ENCODE results near the gene TUBA4A. TPM values are rescaled to one million over a fixed set of nuclear protein-coding genes. Genes with fewer than 3 reads are reported as not detected.

TUBA4A gene
- total RNA-seq, 2 donors from 2014 or later: 25.6 to 25.9 TPM

DNA sequence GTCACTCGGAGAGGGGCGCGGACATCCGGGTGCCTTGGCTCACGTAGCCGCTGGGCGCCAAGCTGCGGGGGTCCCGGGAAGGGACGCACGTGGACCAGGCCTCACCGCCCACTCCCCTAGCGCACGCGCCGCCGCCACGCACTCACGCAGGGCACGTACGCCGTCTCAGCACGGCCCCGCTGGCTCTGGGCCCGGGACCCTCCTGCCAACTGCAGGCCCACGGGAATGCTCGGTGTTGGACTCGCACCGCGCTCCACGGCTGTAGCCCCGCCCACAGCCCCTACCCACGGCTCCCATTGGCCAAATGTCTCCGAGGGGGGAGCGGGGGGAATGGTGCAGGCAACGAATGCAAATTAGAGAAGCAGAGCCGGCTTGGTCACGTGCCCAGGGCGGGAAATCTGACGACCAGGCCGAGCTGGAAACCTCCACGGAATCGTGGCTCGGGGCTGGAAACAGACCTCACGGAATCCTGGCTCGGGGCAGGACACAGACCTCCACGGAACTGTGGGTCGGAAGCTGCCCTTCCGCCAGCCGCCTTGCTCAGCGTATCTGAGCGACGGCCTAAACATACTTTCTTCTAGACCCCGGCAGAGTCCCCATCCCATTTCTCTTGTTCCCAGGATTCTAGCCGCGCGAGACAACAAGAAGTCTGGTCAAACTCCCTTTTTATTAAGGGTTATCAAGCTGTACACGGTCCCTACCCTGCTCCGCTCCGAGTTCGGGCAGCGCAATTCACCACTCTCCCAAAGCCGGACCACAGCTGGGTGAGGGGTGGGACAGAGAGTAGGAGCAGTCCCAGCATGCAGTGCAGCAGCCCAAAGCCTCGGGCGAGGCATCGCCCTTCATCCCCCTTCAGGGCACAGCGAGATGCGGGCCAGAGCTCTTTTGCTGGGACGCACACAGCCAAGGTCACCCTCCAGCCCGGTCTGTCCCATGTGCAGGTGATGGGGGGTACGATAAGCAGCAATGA, 34.7 kb downstream of the TUBA4A start, which contains the start of gene ABCB6:
ABCB6 (minus strand) TSS at position 227 of the 970 bp plus-strand sequence. CDS start 285 bp downstream, outside the sequence.
- DNase-seq (ENCODE audit: low spot score): peak; percentile 99
- intact Hi-C loops (cut with DNase I): loop anchor here in 1 of 2 donors (5.0 kb wide), 1 partner anchor 42 kb away; the partner anchor contains the start of genes CNPPD1 and RETREG2

DNA sequence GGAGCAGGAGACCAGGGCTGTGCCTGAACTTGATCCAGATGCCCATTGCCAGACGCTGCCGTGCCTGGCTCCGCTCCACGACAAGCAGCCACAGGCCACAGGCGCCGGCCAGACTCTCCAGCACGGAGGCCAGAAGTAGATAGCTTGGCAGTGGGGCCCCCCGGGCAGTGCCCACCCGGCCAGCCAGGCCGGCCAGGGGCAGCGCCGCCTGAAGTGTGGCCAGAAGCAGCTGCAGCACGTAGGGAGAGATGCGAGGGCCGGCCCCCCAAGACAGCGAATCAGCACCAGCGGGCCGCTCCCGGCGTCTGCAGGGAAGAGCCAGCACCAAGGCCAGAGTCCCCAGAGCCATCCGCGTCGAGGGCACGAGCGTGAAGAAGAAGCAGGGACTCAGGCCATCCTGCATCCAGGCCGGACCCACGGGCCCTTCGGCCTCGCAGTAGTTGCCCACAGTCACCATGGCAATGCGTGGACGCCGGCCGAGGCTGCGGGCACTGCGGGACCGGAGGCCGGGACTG, 35.4 kb downstream of the TUBA4A start:
- intact Hi-C loops (cut with DNase I): loop anchor here in 1 of 2 donors (5.0 kb wide), 1 partner anchor 41 kb away; the partner anchor contains the start of genes CNPPD1 and RETREG2
- DNase-seq (ENCODE audit: low spot score): peak; percentile 93

DNA sequence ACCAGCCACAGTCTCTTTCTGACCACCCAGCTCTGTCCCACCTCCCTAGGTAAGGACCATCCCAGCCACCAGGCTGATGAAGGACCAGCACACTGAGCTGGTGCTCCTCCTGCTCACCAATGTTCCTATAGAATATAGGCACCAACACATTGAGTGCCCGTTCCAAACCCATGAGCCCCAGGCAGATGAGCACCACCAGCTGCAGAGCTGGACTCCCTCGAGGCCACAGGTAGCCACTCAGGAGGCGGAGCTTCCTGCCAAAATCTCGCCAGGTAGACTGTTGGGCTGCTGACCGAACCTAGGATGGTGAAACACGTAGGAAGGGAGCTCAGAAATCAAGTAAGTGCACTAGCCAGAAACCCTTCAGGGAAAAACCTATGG, 37.2 kb downstream of the TUBA4A start:
- intact Hi-C loops (cut with DNase I): loop anchor here in 1 of 2 donors (5.0 kb wide), 1 partner anchor 39 kb away; the partner anchor contains the start of genes CNPPD1 and RETREG2
- no peak for DNase-seq (ENCODE audit: low spot score)

GRCh38 chr2:219215871-219216534, 37.7 kb downstream of the TUBA4A start:
- peak; percentile 23 for DNase-seq (ENCODE audit: low spot score)
- intact Hi-C loops (cut with DNase I): loop anchor here in 1 of 2 donors (5.0 kb wide), 1 partner anchor 39 kb away; the partner anchor contains the start of genes CNPPD1 and RETREG2

DNA sequence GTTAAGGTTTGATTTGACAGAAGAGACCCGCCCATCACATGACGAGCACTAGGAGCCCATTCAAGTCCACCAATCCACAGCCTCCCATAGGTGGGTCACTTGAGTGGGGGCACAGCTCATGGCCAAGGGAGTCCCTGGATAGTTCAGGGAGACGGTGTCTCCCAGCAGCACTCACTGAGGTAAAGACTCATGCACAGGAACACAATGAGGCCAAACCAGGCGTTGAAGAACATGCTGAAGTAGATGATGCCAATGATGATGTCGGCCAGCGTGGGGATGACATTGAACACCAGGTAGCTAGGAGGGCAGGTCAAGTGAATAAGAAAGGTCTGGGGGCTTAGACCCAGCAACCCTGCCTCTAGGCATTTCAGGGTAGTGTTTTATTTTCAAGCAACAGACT, 38.9 kb downstream of the TUBA4A start:
- DNase-seq (ENCODE audit: low spot score): peak; percentile 63
- intact Hi-C loops (cut with DNase I): loop anchor here in 1 of 2 donors (5.0 kb wide), 1 partner anchor 37 kb away; the partner anchor contains the start of genes CNPPD1 and RETREG2

- DNase-seq (ENCODE audit: low spot score): peak; percentile 37
- intact Hi-C loops (cut with DNase I): no loop called here
These were observed 39.6 kb downstream of the TUBA4A start for GRCh38 chr2:219214141-219214540.

DNA sequence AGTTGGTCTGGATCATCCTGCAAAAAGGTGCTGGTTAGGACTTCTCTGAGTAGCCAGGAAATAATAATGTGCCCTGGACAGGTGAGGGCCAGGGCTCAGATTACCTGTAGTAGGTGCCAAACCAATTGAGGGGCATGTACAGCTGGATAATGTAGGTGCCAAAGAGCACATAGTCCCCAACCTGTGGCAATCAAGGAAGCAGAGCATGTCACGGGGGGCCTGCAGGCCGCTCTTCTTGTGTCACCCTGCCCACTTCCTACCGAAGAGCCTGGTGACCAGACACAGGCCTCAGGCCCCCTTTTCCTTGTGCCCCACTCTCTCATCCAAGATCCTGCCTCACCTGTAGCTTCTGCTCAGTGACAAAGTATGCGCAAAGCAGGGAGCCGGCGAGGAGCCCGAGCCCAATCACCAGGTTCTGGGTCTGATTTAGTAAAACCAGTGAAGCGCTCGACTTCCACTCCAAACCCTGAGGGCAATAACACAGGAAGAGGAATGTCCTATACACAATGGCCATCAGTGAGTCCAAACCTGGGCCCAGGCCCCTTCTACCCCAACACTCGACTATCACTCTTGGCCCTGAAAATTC, 40.1 kb downstream of the TUBA4A start:
- DNase-seq (ENCODE audit: low spot score): no peak
- intact Hi-C loops (cut with DNase I): no loop called here

GRCh38 chr2:219213026-219213415, 40.7 kb downstream of the TUBA4A start:
- no peak for DNase-seq (ENCODE audit: low spot score)
- intact Hi-C loops (cut with DNase I): no loop called here

- intact Hi-C loops (cut with DNase I): no loop called here
- DNase-seq (ENCODE audit: low spot score): no peak
These were observed 42.8 kb downstream of the TUBA4A start for GRCh38 chr2:219210886-219211362.

DNA sequence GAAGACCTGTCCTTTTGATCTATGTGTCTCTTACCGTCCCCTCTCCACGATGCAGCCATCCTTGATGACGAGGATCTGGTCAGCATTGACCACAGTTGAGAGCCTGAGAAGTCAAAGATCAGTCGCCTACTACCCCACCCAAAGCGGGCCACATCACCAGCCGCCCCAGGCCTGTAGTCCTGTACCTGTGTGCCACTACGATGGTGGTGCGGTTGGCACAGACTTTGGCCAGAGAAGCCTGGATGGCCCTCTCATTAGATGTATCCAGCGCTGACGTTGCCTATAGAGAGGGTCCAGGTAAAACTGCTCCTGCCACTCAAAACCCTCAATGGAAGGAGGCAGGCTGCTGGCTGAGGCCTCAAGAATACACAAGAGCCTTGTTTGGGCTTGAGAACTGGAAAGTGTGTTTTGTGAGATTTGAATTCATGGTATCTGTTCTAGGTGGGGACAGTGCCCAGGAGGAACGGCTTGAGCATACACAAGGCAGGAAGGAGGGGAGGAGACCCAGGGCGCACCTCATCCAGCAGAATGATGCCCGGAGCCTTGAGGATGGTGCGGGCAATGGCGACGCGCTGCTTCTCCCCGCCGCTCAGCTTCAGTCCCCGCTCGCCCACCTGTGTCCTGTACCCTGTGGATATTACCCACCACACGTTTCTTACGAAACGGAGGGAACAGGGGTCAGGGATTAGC, 43.4 kb downstream of the TUBA4A start:
- intact Hi-C loops (cut with DNase I): no loop called here
- no peak for DNase-seq (ENCODE audit: low spot score)

GRCh38 chr2:219209236-219210195, 44.2 kb downstream of the TUBA4A start:
- DNase-seq (ENCODE audit: low spot score): no peak
- intact Hi-C loops (cut with DNase I): no loop called here

DNA sequence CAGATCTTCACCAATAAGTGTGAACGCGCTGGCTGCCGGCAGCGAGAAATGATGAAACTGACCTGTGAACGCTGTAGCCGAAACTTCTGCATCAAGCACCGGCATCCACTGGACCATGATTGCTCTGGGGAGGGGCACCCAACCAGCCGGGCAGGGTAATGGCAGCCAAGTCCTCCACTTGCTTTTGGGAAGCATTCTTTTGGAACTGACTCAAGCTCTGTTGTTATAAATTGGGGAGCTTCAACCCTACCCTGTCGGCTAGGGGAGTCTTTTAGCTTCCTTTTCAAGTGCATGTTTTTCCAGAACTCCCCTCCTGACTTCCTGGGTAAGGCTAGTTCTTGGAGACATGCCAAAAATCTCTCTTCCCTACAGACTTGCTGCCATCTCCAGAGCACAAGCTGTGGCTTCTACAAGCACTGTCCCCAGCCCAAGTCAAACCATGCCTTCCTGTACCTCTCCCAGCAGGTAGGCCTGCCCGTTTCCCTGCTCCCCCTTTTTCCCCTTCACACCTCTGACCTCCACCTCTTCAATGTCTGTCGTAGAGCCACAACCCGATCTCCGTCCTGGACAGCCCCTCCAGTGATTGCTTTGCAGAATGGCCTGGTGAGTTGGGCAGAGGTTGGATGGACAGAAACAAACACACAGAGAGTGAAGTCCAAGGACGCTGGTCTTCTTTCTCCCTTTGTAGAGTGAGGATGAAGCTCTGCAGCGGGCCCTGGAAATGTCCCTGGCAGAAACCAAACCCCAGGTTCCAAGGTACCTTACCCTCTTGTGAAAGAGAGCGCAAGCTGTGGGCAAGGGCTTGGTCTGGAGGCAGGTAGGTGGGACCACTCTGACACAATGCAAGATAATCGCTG, 45.6 kb downstream of the TUBA4A start:
- no peak for DNase-seq (ENCODE audit: low spot score)
- intact Hi-C loops (cut with DNase I): no loop called here

DNA sequence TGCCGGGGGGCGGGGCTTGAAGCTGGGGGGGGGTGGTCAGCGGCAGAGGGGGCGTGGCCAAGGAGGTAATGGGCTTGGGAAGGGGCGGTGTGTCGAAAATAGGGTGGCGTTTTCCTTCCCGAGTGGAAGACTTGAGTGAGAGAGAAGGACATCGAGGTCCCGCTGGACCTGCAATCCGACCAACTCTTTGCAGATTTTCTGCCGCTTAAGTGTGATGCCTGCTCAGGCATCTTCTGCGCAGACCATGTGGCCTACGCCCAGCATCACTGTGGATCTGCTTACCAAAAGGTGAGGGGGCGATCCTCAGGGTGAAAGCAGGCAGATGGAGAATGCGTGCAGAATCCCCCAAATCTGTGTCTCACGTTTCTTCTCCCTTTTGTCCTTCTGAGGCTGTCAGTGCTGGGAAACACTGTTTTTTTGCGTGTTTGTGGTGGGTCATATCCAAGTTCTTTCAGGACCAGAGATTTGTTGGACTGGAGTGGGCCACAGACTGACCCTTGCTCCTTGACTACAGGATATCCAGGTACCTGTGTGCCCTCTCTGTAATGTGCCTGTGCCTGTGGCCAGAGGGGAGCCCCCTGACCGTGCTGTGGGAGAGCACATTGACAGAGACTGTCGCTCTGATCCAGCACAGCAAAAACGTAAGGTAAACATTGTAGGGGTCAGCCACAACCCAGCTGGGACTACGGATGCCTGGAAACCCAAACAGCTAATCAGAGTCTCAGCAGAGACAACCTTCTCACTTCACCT, 46.4 kb downstream of the TUBA4A start:
- no peak for DNase-seq (ENCODE audit: low spot score)
- intact Hi-C loops (cut with DNase I): no loop called here

GRCh38 chr2:219206328-219207133, 47.2 kb downstream of the TUBA4A start, which contains the start of gene ZFAND2B:
Gene ZFAND2B (plus strand): TSS chr2:219206782. CDS start chr2:219206988, 206 bp downstream.
- DNase-seq (ENCODE audit: low spot score): peak; percentile 98
- intact Hi-C loops (cut with DNase I): no loop called here

DNA sequence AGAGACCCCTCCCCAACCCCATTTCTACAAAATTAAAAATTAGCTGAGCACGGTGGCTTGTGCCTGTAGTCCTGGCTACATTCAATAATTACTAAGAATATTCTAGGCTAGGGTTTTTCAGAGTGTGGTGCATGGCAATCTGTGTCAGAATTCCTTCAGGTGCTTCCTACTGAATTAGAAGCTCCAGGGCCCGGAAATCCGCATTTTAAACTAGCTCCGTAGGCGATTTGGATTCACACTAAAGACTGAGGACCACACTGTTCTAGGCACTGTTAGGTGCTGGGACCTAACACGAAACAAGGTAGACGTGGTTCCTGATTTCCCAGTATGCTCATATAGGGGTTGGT, 47.8 kb downstream of the TUBA4A start:
- DNase-seq (ENCODE audit: low spot score): no peak

More for the DNA sequence above, 47.8 kb downstream of the TUBA4A start:
- intact Hi-C loops (cut with DNase I): no loop called here

Data from posterior vena cava (tissue), 2 donors.